A673 (cell line): ENCODE measurements around the gene KRT2.

Source experiments
- EZH2 ChIP-seq: fragments of 200-600 bp; sonication (generic); IDR thresholded peaks from 2 replicates; pipeline ENCODE4 v1.6.1; 2017; ENCODE audit warnings: borderline replicate concordance, low read depth, mild to moderate bottlenecking, mixed read lengths, antibody characterized with exemption, low read length; ENCODE audit not compliant: poor library complexity, severe bottlenecking
- TF ChIP-seq, protein P1 (sequence below): fragments of 300-800, 200-600 bp; sonication (generic); conservative IDR thresholded peaks from 2 replicates; pipeline ENCODE4 v1.5.1; 2017; ENCODE audit warnings: low read depth, mild to moderate bottlenecking, antibody characterized with exemption, low read length, moderate library complexity, mixed read lengths

DNA sequence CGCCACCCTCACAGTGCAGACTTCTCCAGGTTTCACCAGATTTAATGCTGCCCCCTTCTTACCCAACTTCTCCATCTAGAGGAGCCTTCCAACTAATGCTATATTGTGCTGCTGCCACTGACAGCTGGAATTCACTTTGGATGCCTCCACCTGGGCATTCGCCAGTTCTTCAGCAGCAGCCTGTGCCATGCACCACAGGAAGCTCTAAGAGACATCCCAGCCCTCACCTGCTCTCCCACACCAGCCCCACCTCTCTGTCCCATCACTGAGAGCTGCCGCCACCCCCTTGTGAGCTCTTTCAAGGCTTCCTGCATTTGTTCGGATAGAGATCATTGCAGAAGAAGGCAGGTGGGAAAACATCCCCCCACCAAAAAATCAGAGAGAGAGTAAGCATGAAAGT is 4.6 kb upstream of the KRT2 start:
- TF ChIP-seq, protein P1, sequence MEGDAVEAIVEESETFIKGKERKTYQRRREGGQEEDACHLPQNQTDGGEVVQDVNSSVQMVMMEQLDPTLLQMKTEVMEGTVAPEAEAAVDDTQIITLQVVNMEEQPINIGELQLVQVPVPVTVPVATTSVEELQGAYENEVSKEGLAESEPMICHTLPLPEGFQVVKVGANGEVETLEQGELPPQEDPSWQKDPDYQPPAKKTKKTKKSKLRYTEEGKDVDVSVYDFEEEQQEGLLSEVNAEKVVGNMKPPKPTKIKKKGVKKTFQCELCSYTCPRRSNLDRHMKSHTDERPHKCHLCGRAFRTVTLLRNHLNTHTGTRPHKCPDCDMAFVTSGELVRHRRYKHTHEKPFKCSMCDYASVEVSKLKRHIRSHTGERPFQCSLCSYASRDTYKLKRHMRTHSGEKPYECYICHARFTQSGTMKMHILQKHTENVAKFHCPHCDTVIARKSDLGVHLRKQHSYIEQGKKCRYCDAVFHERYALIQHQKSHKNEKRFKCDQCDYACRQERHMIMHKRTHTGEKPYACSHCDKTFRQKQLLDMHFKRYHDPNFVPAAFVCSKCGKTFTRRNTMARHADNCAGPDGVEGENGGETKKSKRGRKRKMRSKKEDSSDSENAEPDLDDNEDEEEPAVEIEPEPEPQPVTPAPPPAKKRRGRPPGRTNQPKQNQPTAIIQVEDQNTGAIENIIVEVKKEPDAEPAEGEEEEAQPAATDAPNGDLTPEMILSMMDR = no peak
- TF ChIP-seq EZH2 = no peak
